Fibroblast of lung (primary cell): Measurements from ENCODE around the gene HNRNPA3. TPM values are rescaled to one million over a fixed set of nuclear protein-coding genes. Genes with fewer than 3 reads are reported as not detected.
A peak's percentile ranks its signal among the peaks of the same experiment; 100 is the strongest.

Experiments used
- DNase-seq, 2 donors: peaks; one replicate each; pipeline versions ENCODE4 v3.0.0 to v3.0.0-alpha.2; 2010; ENCODE audit warnings: low read depth in 2 of 2
- H2AFZ ChIP-seq: 2 replicates; pipeline ENCODE4 v1.5.1; 2012; ENCODE audit warnings: low read length, control low read depth, inconsistent platforms
- H3K27ac ChIP-seq: 2 replicates; pipeline ENCODE4 v1.5.1; 2011; ENCODE audit warnings: low read length, control low read depth; ENCODE audit not compliant: insufficient read depth
- H3K27me3 ChIP-seq: 2 replicates; pipeline ENCODE4 v1.5.1; 2011; ENCODE audit warnings: mild to moderate bottlenecking, low read length; ENCODE audit not compliant: control insufficient read depth, insufficient read depth
- H3K36me3 ChIP-seq: 2 replicates; pipeline ENCODE4 v1.5.1; 2011; ENCODE audit warnings: low read length; ENCODE audit not compliant: control insufficient read depth, insufficient read depth
- H3K4me1 ChIP-seq: 2 replicates; pipeline ENCODE4 v1.5.1; 2011; ENCODE audit warnings: low read length; ENCODE audit not compliant: control insufficient read depth, insufficient read depth; ENCODE audit errors: extremely low read depth
- H3K4me2 ChIP-seq: 2 replicates; pipeline ENCODE4 v1.5.1; 2011; ENCODE audit warnings: low read length, control low read depth; ENCODE audit not compliant: insufficient read depth; ENCODE audit errors: extremely low read depth
- H3K4me3 ChIP-seq, 4 experiments: fragments of 200-600 bp in 1 of 4; sonication (generic) in 1 of 4; replicated peaks in 1 of 4; 2 replicates each; pipeline ENCODE4 v1.5.1; 2011 to 2016; ENCODE audit warnings: low read length in 4 of 4, low read depth in 3 of 4, mild to moderate bottlenecking in 3 of 4, control low read depth in 2 of 4, inconsistent platforms in 1 of 4, mixed read lengths in 1 of 4; ENCODE audit not compliant: insufficient read depth in 1 of 4; ENCODE audit errors: control extremely low read depth in 1 of 4
- H3K79me2 ChIP-seq: 2 replicates; pipeline ENCODE4 v1.5.1; 2012; ENCODE audit warnings: mild to moderate bottlenecking, low read length, inconsistent platforms; ENCODE audit not compliant: control insufficient read depth, insufficient read depth
- H3K9ac ChIP-seq: 2 replicates; pipeline ENCODE4 v1.5.1; 2011; ENCODE audit warnings: mild to moderate bottlenecking, low read length, control low read depth; ENCODE audit not compliant: insufficient read depth
- H3K9me3 ChIP-seq: 2 replicates; pipeline ENCODE4 v1.5.1; 2012; ENCODE audit warnings: low read depth, low read length; ENCODE audit not compliant: control insufficient read depth, insufficient read depth
- H4K20me1 ChIP-seq: 2 replicates; pipeline ENCODE4 v1.5.1; 2011; ENCODE audit warnings: low read length; ENCODE audit not compliant: control insufficient read depth, insufficient read depth; ENCODE audit errors: extremely low read depth
- CTCF ChIP-seq, 2 donors: IDR thresholded peaks in 1 of 2; conservative IDR thresholded peaks in 1 of 2; 1 replicate in 1 of 2; 2 replicates in 1 of 2; pipeline ENCODE4 v1.5.1; 2011 to 2012; ENCODE audit warnings: low read length in 2 of 2, control low read depth in 1 of 2, inconsistent platforms in 1 of 2, low read depth in 1 of 2, mild to moderate bottlenecking in 1 of 2
- EZH2 ChIP-seq: IDR thresholded peaks from 2 replicates; pipeline ENCODE4 v1.5.1; 2012; ENCODE audit warnings: low read length, control low read depth, mild to moderate bottlenecking; ENCODE audit errors: missing control alignments
- polyA plus RNA-seq, 2 donors: library from polyadenylated mRNA; depleted of rRNA in 1 of 2; stranded (reverse) in 1 of 2; unstranded in 1 of 2; fragments of >200 nt; gene quantifications; 2 replicates each; pipeline ENCODE4 v1.2.1, GENCODE V29; 2011 to 2012; ENCODE audit warnings: missing spikeins in 1 of 2
- total RNA-seq: library from RNA; depleted of rRNA; stranded (reverse); fragments of >200 nt; gene quantifications from 2 replicates; pipeline ENCODE4 v1.2.1, GENCODE V29; 2014

The HNRNPA3 gene
- total and polyA plus RNA-seq, 2 donors (not counting 1 experiment from before 2014, with no cell fraction given), result 34.5 to 81.2 TPM

DNA sequence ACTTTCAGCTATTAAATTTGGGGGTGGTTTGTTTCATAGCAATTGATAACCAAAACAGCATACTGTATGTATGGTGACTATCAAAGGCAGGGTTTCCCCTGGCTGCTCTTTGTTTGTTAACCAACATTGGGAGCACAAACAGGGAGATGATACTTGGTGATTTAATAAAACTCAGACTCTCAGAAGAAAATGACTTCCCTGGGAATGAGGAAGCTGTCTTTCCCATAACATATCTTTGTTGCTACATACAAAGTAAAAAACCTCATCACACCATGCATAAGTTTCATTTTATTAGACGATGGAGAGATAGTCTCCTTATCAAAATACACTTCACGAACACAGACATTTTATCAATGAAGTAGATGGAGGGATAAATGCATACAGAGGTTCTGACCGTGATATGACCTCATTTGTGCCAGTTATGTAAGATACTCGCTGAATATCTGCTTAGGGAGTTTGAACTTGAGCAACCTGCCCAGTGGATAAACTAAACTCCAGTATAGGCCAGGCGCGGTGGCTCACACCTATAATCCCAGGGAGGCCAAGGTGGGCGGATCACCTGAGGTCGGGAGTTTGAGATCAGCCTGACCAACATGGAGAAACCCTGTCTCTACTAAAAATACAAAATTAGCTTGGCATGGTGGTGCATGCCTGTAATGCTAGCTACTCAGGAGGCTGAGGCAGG is 55.7 kb downstream of the HNRNPA3 start:
- Histone ChIP-seq H3K9ac (no peak overlapping the region), H3K4me3 (no peak overlapping the region), H3K9me3 (no peaks in the 10 kb centered on the region), H3K36me3 (no peaks in the 10 kb centered on the region), H3K4me1 (peaks cover 5% of the 10 kb centered on the region), H3K27me3 (no peaks in the 10 kb centered on the region), H3K27ac (no peak overlapping the region), H2AFZ (no peak overlapping the region), H3K4me2 (no peak overlapping the region), H3K79me2 (peaks cover 9% of the 10 kb centered on the region), H4K20me1 (no peaks in the 10 kb centered on the region)
- TF ChIP-seq EZH2 (no peak), CTCF (conservative IDR thresholded peaks at IDR 0.05 in 1 of 2, IDR thresholded peaks at IDR 0.05 in 1 of 2; ENCODE audit: low read depth in 1 of 2, low read length in 2 of 2) (no peak)
- no peak for DNase-seq

DNA sequence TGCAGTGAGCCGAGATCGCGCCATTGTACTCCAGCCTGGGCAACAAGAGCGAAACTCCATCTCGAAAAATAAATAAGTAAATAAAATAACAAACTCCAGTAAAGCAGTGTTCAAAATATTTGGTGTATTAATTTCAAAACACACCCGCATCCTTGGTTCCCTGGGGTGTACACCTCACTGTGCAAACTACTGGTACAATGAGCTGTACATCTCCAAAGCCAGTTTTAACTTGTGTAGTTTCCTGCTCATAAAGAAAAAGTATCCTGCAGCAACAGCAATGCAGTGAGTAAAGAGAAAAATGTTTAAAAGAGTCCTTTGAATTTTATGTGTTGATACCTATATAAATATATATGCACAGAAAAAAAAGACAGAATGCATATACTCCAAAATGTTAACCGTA is 56.3 kb downstream of the HNRNPA3 start:
- no peaks in the 10 kb centered on the region for H3K9me3 ChIP-seq
- no peaks in the 10 kb centered on the region for H3K27me3 ChIP-seq
- H3K4me3 ChIP-seq, result no peak overlapping the region
- H4K20me1 ChIP-seq, result no peaks in the 10 kb centered on the region
- no peak for DNase-seq
- no peak overlapping the region for H3K27ac ChIP-seq
- peaks cover 5% of the 10 kb centered on the region for H3K4me1 ChIP-seq
- peaks cover 5% of the 10 kb centered on the region for H3K79me2 ChIP-seq
- TF ChIP-seq CTCF (conservative IDR thresholded peaks at IDR 0.05 in 1 of 2, IDR thresholded peaks at IDR 0.05 in 1 of 2; ENCODE audit: low read depth in 1 of 2, low read length in 2 of 2), result no peak
- TF ChIP-seq EZH2, result no peak
- H3K9ac ChIP-seq, result no peak overlapping the region
- H3K4me2 ChIP-seq, result no peak overlapping the region
- no peaks in the 10 kb centered on the region for H3K36me3 ChIP-seq
- H2AFZ ChIP-seq, result no peak overlapping the region

DNA sequence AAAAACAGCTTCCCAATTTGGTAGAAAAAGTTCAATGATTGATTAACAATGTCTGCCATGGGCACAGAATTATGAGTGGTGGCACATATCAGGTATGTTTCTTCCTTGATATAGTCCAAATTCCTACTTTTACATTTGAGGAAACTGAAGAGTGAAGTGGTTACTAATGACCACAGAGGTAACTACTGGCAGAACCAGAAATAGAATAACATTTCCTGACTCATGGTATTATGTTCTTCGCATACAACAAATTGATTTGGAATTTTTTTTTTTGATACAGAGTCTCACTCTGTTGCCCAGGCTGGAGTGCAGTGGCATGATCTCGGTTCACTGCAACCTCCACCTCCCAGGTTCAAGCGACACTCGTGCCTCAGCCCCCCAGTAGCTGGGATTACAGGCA is 57.9 kb downstream of the HNRNPA3 start:
- H3K4me1 ChIP-seq, result peaks cover 8% of the 10 kb centered on the region
- no peak overlapping the region for H3K9ac ChIP-seq
- no peaks in the 10 kb centered on the region for H3K36me3 ChIP-seq
- H4K20me1 ChIP-seq, result no peaks in the 10 kb centered on the region
- peak in 1 of 2 donors; percentile 35 for DNase-seq
- no peak overlapping the region for H3K27ac ChIP-seq
- no peaks in the 10 kb centered on the region for H3K9me3 ChIP-seq
- no peaks in the 10 kb centered on the region for H3K27me3 ChIP-seq
- no peak overlapping the region for H3K4me2 ChIP-seq
- no peak overlapping the region for H2AFZ ChIP-seq
- H3K79me2 ChIP-seq, result no peaks in the 10 kb centered on the region
- no peak for TF ChIP-seq EZH2
- TF ChIP-seq CTCF (conservative IDR thresholded peaks at IDR 0.05 in 1 of 2, IDR thresholded peaks at IDR 0.05 in 1 of 2; ENCODE audit: low read depth in 1 of 2, low read length in 2 of 2), result no peak
- no peak overlapping the region for H3K4me3 ChIP-seq
